ENCODE results near the gene PLLP. TPM values are rescaled to one million over a fixed set of nuclear protein-coding genes. Genes with fewer than 3 reads are reported as not detected.
A peak's percentile ranks its signal among the peaks of the same experiment; 100 is the strongest.

PLLP gene
- total RNA-seq, 1 donor from 2014 or later, result 0.21 TPM

DNA sequence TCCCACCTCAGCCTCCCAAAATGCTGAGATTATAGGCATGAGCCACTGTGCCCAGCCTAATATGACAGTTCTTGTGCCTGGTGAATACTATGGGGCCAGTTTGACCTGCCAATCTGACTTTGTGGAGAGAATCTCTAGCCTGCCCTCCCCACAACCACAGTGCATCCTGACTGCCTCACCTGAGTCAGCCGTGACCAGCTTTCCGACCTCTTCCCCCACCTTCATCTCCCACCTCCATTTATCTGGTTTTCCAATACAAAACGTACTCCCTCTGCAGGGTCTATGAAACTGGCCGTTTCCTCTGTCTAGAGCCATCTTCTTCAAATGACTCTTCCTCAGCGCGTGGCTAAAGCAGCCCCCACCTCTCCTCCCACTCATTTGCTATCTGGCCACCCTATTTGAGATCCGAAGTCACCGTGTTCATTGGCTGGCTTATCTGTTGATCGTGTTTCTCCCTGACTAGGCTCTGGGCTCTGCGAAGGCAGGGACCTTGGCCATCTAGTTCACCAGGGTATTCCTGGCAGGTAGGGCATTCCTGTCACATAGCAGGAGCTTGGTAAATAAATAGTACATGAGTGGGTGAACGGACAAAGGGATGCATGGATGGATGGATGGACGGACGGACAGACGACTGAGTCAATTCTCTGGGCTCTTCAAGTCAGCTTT is 22.3 kb upstream of the PLLP start:
- Histone ChIP-seq H3K36me3 (no peaks in the 10 kb centered on the region), H3K27ac (peak overlapping the region; percentile 94), H3K4me1 (peaks cover 5 to 26% of the 10 kb centered on the region in 2 donors), H3K27me3 (no peaks in the 10 kb centered on the region), H3K9me3 (no peaks in the 10 kb centered on the region), H3K4me3 (no peak overlapping the region)
- peak in 1 of 2 donors; percentile 54 for DNase-seq (ENCODE audit: low spot score in 2 of 2)
- TF ChIP-seq, protein P1, sequence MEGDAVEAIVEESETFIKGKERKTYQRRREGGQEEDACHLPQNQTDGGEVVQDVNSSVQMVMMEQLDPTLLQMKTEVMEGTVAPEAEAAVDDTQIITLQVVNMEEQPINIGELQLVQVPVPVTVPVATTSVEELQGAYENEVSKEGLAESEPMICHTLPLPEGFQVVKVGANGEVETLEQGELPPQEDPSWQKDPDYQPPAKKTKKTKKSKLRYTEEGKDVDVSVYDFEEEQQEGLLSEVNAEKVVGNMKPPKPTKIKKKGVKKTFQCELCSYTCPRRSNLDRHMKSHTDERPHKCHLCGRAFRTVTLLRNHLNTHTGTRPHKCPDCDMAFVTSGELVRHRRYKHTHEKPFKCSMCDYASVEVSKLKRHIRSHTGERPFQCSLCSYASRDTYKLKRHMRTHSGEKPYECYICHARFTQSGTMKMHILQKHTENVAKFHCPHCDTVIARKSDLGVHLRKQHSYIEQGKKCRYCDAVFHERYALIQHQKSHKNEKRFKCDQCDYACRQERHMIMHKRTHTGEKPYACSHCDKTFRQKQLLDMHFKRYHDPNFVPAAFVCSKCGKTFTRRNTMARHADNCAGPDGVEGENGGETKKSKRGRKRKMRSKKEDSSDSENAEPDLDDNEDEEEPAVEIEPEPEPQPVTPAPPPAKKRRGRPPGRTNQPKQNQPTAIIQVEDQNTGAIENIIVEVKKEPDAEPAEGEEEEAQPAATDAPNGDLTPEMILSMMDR (IDR thresholded peaks at IDR 0.05), result no peak
- intact Hi-C loops (cut with DNase I), result loop anchor here (10.0 kb wide), 1 partner anchor 372 kb away; the partner anchor contains the start of gene HERPUD1

DNA sequence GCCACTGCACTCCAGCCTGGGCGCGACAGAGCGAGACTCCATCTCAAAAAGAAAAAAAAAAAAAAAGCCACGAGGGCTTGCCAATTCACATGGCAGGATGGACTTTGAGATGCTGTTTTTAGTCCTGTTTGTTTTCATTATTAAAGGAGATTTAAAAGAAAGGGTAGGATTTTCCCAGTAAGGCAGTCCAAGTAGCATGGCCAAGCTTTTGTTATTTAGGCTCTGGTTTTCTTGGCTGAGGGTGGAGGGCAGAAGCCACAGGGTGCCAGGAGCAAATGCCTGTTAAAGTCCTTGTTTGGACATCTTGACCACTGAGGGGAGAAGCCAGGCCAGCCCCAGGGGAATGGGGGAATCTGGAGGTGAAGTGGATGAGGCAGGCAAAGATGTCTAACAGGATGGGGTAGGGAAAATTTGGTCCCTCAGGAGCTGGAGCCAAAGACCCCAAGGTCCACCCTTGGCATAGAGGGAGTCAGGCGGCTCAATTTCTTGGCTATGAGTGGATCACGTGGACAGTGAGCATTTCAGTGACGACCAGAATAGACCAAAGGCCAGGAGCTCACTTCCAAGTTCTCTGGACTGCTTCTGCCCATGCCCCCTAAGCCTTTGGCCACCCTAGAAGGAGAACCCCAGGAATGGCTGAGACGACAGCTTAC is 20.8 kb upstream of the PLLP start:
- H3K4me1 ChIP-seq, result peaks cover 5 to 18% of the 10 kb centered on the region in 2 donors
- TF ChIP-seq, protein P1 (IDR thresholded peaks at IDR 0.05), result no peak
- no peaks in the 10 kb centered on the region for H3K36me3 ChIP-seq
- peak; percentile 63 to 95 for DNase-seq (ENCODE audit: low spot score in 2 of 2)
- peak overlapping the region in 1 of 2 donors; percentile 15 for H3K4me3 ChIP-seq
- H3K27ac ChIP-seq, result peak overlapping the region; percentile 94
- no peaks in the 10 kb centered on the region for H3K9me3 ChIP-seq
- no peaks in the 10 kb centered on the region for H3K27me3 ChIP-seq
- intact Hi-C loops (cut with DNase I), result loop anchor here (10.0 kb wide), 1 partner anchor 370 kb away; the partner anchor contains the start of gene HERPUD1

DNA sequence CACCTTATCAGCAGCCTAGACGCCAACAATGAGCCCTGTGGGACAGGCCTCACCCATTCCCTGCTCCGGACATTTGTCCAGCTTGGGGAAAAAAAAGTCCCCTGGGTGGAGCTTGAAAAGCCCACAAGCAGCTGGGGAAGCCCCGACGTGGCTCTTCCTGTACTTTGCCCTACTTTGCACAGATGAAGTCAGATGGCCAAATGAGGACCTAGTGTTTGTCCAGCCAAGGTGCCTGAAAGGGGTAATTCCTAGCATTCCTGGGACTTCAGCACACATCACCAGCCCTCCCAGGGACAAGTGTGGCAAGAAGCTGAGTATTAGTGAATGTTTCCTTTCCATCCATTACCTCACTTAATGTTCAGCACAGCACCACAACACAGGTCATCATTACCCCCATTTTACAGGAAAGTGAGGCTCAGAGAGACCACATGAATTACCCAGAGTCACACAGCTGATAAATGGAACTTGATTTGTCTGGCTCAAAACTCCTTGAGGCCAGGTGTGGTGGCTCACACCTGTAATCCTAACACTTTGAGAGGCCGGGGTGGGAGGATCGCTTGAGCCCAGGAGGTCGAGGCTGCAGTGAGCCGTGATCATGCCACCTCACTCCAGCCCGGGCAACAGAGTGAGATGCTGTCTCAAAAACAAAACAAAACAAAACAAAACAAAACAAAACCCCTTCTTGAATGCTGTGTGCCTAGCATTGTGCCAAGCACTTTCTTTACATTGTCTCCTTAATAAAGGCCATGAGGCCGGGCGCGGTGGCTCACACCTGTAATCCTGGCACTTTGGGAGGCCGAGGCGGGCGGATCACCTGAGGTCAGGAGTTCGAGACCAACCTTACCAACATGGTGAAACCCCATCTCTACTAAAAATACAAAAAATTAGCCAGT is 19.9 kb upstream of the PLLP start:
- peak overlapping the region in 1 of 2 donors; percentile 15 for H3K4me3 ChIP-seq
- H3K9me3 ChIP-seq, result no peaks in the 10 kb centered on the region
- no peaks in the 10 kb centered on the region for H3K27me3 ChIP-seq
- peaks cover 5 to 18% of the 10 kb centered on the region in 2 donors for H3K4me1 ChIP-seq
- peak; percentile 72 to 96 for DNase-seq (ENCODE audit: low spot score in 2 of 2)
- TF ChIP-seq, protein P1 (IDR thresholded peaks at IDR 0.05), result no peak
- intact Hi-C loops (cut with DNase I), result loop anchor here (1.0 to 10.0 kb wide), 6 partner anchors 12 to 677 kb away; partner anchors contain the start of genes CPNE2, HERPUD1, KIFC3 and MT1E
- H3K27ac ChIP-seq, result peak overlapping the region; percentile 94
- no peaks in the 10 kb centered on the region for H3K36me3 ChIP-seq

DNA sequence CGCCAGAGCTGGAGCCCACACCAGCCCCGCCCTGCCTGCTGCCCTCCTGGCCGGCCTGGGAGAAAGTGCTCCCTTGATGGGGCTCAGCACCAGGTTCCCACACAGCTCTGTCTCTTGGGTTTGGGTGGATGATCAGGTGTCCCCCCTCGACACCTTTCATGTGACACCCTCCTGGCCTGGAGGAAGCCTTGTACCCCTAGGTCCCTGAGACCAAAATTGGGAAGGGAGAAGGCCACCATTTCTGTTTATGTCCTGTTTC is 19.4 kb upstream of the PLLP start:
- Histone ChIP-seq H3K4me1 (peaks cover 7 to 22% of the 10 kb centered on the region in 2 donors), H3K9me3 (no peaks in the 10 kb centered on the region), H3K27me3 (no peaks in the 10 kb centered on the region), H3K36me3 (no peaks in the 10 kb centered on the region), H3K27ac (peak overlapping the region; percentile 94), H3K4me3 (no peak overlapping the region)
- intact Hi-C loops (cut with DNase I), result loop anchor here (1.0 to 10.0 kb wide), 6 partner anchors 12 to 677 kb away; partner anchors contain the start of genes CPNE2, HERPUD1, KIFC3 and MT1E
- peak in 1 of 2 donors; percentile 69 for DNase-seq (ENCODE audit: low spot score in 2 of 2)
- TF ChIP-seq, protein P1 (IDR thresholded peaks at IDR 0.05), result no peak

Data from ascending aorta (tissue), 2 donors.